ENCODE results near the gene SGSM2.
A peak's percentile ranks its signal among the peaks of the same experiment; 100 is the strongest.

SGSM2 gene

GRCh38 chr17:2387086-2388019 is 50.1 kb downstream of the SGSM2 start:
- DNase-seq, result no peak

GRCh38 chr17:2388020-2388682 is 50.9 kb downstream of the SGSM2 start:
- no peak for DNase-seq

- no peak for DNase-seq
These were observed 51.4 kb downstream of the SGSM2 start for GRCh38 chr17:2388683-2389055.

- DNase-seq, result no peak
These were observed 53.0 kb downstream of the SGSM2 start for GRCh38 chr17:2390199-2390836.

GRCh38 chr17:2391597-2392251 is 54.4 kb downstream of the SGSM2 start:
- DNase-seq, result no peak

- DNase-seq, result peak; percentile 97
These were observed 55.2 kb downstream of the SGSM2 start for GRCh38 chr17:2392252-2393173.

GRCh38 chr17:2393174-2393953 is 56.1 kb downstream of the SGSM2 start:
- peak; percentile 86 for DNase-seq

GRCh38 chr17:2393954-2394749 is 56.9 kb downstream of the SGSM2 start:
- DNase-seq, result no peak

GRCh38 chr17:2394775-2395201 is 57.5 kb downstream of the SGSM2 start:
- DNase-seq, result no peak

- DNase-seq, result no peak
These were observed 58.2 kb downstream of the SGSM2 start for GRCh38 chr17:2395258-2396181.

- no peak for DNase-seq
These were observed 58.9 kb downstream of the SGSM2 start for GRCh38 chr17:2396192-2396567.

GRCh38 chr17:2396568-2397246 is 59.4 kb downstream of the SGSM2 start:
- no peak for DNase-seq

GRCh38 chr17:2397247-2398171 is 60.2 kb downstream of the SGSM2 start:
- DNase-seq, result no peak

GRCh38 chr17:2398182-2398581 is 60.9 kb downstream of the SGSM2 start:
- no peak for DNase-seq

GRCh38 chr17:2398655-2399571 is 61.6 kb downstream of the SGSM2 start:
- DNase-seq, result peak; percentile 56

Measured in activated gamma-delta T cell treated with Interleukin-2 at 50 U/mL for 16 hours (primary cell).